Pancreas (tissue), 10 donors: ENCODE data around the gene CDH12. TPM values are rescaled to one million over a fixed set of nuclear protein-coding genes. Genes with fewer than 3 reads are reported as not detected.

Experiments used
- ATAC-seq, 4 donors: fragments of 200-7000 bp; cut with Tn5 transposase; one replicate each; pipeline versions ENCODE4 v1.8.0 to v1.9.1; 2020; ENCODE audit warnings: mild to moderate bottlenecking in 4 of 4, moderate library complexity in 4 of 4
- DNase-seq, 6 donors: peaks; one replicate each; pipeline ENCODE4 v3.0.0-alpha.2; 2020
- FAIRE-seq: peaks from 2 replicates; lab custom pipeline; 2012; peaks lifted over from hg19 to GRCh38; lab: Jason Lieb, UNC
- H3K27ac ChIP-seq, 4 donors: fragments of 200-600 bp; sonication (generic); 1 replicate in 3 of 4; 2 replicates in 1 of 4; pipeline versions ENCODE4 v1.5.0 to v1.8.0; 2020
- H3K27me3 ChIP-seq, 4 donors: fragments of 200-600 bp; one replicate each; pipeline ENCODE4 v1.8.0; 2021
- H3K36me3 ChIP-seq, 3 donors: fragments of 200-600 bp; sonication (generic) in 1 of 3; one replicate each; pipeline versions ENCODE4 v1.5.0 to v1.8.0; 2020 to 2021
- H3K4me1 ChIP-seq, 3 donors: fragments of 200-600 bp; one replicate each; pipeline ENCODE4 v1.8.0; 2021
- H3K4me3 ChIP-seq, 4 donors: fragments of 200-600 bp; sonication (generic) in 2 of 4; one replicate each; pipeline versions ENCODE4 v1.5.0 to v1.8.0; 2020 to 2021
- H3K9me3 ChIP-seq, 4 donors: fragments of 200-600 bp; one replicate each; pipeline ENCODE4 v1.8.0; 2021
- WGBS, 2 donors: extraction: QIAGEN DNeasy Blood & Tissue Kit; methylation state at CpG; one replicate each; pipeline ENCODE4 v1.1.7; 2013; 5-methylcytosine and 5-hydroxymethylcytosine counted together
- intact Hi-C, 3 donors: fragments of 100-400 bp; cut with DNase I; formaldehyde crosslinking; loops; one replicate each; pipeline versions ENCODE4 v1.11.1 to v1.14.2; 2022
- polyA plus RNA-seq, 2 donors: library from polyadenylated mRNA; stranded (reverse); fragments of 200-250 nt; gene quantifications; one replicate each; pipeline ENCODE4 v1.2.3, GENCODE V29; 2013
- total RNA-seq, 6 donors: library from RNA; stranded (reverse); fragmentation: NEBNext Ultra II Directional in 4 of 6; extraction: Animal tissue kit (Norgen Biotek cat#: 25700) in 4 of 6; gene quantifications; one replicate each; pipeline versions ENCODE4 v1.2.1 to v1.2.4, GENCODE V29; 2021 to 2023
- TF ChIP-seq, protein P1 (sequence below), 4 donors: fragments of 200-600 bp; sonication (generic) in 3 of 4; IDR thresholded peaks; one replicate each; pipeline versions ENCODE4 v1.5.0 to v1.8.0; 2021; ENCODE audit warnings: antibody characterized with exemption in 4 of 4
- donor health status: healthy with polysubstance abuse.
- donor health status: DM: no; HTN: no; CAD: no; lungs with moderate emphysema.
- donor health status: DM: no; HTN: no; CAD: no.
- donor health status: control.
- donor health status: control.
- donor health status: Bipolar disorder and iron deficiency.
- donor health status: DM: yes; HTN: yes; CAD: no.
- donor health status: DM: no; HTN: no; CAD: no.
- donor health status: DM: no; HTN: no; CAD: no.
- donor health status: DM: yes; HTN: yes; CAD: no.

CDH12 gene
- total and polyA plus RNA-seq, 8 donors, result 0.12 to 0.31 (median 0.17) TPM; not detected in 4

DNA sequence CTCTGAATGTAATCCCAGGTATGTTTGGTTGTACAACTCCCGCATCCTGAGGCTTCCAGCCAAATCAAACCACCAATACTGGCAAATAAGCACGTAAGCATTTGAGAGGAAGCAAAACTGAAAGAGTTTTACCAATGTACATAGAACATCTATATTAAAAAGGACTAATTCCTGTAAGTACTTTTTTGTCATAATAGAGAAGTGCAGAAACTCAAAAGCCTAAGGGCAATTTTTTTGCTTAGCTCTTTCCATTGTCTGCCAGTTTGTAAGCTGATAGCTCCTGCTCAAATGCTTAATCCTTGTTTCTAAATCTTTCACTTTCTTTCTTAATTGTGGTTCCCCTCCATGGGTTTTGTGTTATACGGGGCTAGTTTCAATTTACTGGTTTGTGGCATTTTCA lies 1151.8 kb downstream of the CDH12 start:
- WGBS, 2 donors, result 52 to 65% methylated on average over 3 of the region's 3 CpGs
- H3K36me3 ChIP-seq, result no peaks in the 10 kb centered on the region
- no peak overlapping the region for H3K4me3 ChIP-seq
- FAIRE-seq, result no peak
- H3K4me1 ChIP-seq, result no peaks in the 10 kb centered on the region
- no peak overlapping the region for H3K27ac ChIP-seq
- intact Hi-C loops, result no loop called here
- TF ChIP-seq, protein P1, sequence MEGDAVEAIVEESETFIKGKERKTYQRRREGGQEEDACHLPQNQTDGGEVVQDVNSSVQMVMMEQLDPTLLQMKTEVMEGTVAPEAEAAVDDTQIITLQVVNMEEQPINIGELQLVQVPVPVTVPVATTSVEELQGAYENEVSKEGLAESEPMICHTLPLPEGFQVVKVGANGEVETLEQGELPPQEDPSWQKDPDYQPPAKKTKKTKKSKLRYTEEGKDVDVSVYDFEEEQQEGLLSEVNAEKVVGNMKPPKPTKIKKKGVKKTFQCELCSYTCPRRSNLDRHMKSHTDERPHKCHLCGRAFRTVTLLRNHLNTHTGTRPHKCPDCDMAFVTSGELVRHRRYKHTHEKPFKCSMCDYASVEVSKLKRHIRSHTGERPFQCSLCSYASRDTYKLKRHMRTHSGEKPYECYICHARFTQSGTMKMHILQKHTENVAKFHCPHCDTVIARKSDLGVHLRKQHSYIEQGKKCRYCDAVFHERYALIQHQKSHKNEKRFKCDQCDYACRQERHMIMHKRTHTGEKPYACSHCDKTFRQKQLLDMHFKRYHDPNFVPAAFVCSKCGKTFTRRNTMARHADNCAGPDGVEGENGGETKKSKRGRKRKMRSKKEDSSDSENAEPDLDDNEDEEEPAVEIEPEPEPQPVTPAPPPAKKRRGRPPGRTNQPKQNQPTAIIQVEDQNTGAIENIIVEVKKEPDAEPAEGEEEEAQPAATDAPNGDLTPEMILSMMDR (IDR thresholded peaks at IDR 0.05), result no peak
- no peak for DNase-seq
- ATAC-seq, result no peak
- H3K9me3 ChIP-seq, result no peaks in the 10 kb centered on the region
- no peaks in the 10 kb centered on the region for H3K27me3 ChIP-seq
